Measurements from ENCODE around the gene ATP6AP1.

DNA sequence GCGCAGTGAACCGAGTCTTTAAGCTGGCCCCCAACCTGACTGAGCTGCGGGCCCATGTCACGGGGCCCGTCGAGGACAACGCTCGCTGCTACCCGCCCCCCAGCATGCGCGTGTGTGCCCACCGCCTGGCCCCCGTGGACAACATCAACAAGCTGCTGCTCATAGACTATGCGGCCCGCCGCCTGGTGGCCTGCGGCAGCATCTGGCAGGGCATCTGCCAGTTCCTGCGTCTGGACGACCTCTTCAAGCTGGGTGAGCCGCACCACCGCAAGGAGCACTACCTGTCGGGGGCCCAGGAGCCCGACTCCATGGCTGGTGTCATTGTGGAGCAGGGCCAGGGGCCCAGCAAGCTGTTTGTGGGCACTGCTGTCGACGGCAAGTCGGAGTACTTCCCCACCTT is 31.8 kb downstream of the ATP6AP1 start:
- TF ChIP-seq FOXK2 (conservative IDR thresholded peaks at IDR 0.05 in 1 of 2, IDR thresholded peaks at IDR 0.05 in 1 of 2; ENCODE audit: low read depth in 2 of 2) (no peak), NFRKB (IDR thresholded peaks at IDR 0.05; ENCODE audit: low read depth) (no peak), ZBTB7A (IDR thresholded peaks at IDR 0.05; ENCODE audit: borderline replicate concordance, control insufficient read depth, low read depth, low read length) (no peak), TAF1 (IDR thresholded peaks at IDR 0.05; ENCODE audit: control insufficient read depth, extremely low read depth, insufficient read depth, low read length, severe bottlenecking) (no peak), CEBPB (tag; IDR thresholded peaks at IDR 0.05) (no peak)
- TF ChIP-seq, protein P1, sequence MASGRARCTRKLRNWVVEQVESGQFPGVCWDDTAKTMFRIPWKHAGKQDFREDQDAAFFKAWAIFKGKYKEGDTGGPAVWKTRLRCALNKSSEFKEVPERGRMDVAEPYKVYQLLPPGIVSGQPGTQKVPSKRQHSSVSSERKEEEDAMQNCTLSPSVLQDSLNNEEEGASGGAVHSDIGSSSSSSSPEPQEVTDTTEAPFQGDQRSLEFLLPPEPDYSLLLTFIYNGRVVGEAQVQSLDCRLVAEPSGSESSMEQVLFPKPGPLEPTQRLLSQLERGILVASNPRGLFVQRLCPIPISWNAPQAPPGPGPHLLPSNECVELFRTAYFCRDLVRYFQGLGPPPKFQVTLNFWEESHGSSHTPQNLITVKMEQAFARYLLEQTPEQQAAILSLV (tag; IDR thresholded peaks at IDR 0.05): no peak
- TF ChIP-seq, protein P2, sequence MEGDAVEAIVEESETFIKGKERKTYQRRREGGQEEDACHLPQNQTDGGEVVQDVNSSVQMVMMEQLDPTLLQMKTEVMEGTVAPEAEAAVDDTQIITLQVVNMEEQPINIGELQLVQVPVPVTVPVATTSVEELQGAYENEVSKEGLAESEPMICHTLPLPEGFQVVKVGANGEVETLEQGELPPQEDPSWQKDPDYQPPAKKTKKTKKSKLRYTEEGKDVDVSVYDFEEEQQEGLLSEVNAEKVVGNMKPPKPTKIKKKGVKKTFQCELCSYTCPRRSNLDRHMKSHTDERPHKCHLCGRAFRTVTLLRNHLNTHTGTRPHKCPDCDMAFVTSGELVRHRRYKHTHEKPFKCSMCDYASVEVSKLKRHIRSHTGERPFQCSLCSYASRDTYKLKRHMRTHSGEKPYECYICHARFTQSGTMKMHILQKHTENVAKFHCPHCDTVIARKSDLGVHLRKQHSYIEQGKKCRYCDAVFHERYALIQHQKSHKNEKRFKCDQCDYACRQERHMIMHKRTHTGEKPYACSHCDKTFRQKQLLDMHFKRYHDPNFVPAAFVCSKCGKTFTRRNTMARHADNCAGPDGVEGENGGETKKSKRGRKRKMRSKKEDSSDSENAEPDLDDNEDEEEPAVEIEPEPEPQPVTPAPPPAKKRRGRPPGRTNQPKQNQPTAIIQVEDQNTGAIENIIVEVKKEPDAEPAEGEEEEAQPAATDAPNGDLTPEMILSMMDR (IDR thresholded peaks at IDR 0.05 in 2 of 3, conservative IDR thresholded peaks at IDR 0.05 in 1 of 3; ENCODE audit: insufficient read depth in 2 of 3, low read depth in 1 of 3, low read length in 3 of 3): no peak
- TF ChIP-seq, protein P3, sequence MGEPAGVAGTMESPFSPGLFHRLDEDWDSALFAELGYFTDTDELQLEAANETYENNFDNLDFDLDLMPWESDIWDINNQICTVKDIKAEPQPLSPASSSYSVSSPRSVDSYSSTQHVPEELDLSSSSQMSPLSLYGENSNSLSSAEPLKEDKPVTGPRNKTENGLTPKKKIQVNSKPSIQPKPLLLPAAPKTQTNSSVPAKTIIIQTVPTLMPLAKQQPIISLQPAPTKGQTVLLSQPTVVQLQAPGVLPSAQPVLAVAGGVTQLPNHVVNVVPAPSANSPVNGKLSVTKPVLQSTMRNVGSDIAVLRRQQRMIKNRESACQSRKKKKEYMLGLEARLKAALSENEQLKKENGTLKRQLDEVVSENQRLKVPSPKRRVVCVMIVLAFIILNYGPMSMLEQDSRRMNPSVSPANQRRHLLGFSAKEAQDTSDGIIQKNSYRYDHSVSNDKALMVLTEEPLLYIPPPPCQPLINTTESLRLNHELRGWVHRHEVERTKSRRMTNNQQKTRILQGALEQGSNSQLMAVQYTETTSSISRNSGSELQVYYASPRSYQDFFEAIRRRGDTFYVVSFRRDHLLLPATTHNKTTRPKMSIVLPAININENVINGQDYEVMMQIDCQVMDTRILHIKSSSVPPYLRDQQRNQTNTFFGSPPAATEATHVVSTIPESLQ (CRISPR knock-in tag; IDR thresholded peaks at IDR 0.05): no peak

Measured in K562 (cell line).